ENCODE results near the gene NTNG2.

GRCh38 chr9:132146575-132146974 lies 15.3 kb upstream of the NTNG2 start:
- TF ChIP-seq POLR2A (IDR thresholded peaks at IDR 0.05), result no peak
- TF ChIP-seq POLR2AphosphoS5 (IDR thresholded peaks at IDR 0.05), result no peak
- TF ChIP-seq CTCF (IDR thresholded peaks at IDR 0.05 in 8 of 11, conservative IDR thresholded peaks at IDR 0.05 in 3 of 11), result no peak

Measured in spleen (tissue), 7 donors.